ENCODE measurements around the gene KIAA1549.
"Not testable (repeated sequence)": the region's sequence is repeated elsewhere in the genome, so short reads cannot be mapped to it uniquely, and the experiment has no call there.

Gene KIAA1549

GRCh38 chr7:138981332-138982203 lies at the start of gene KIAA1549:
KIAA1549 (minus strand) TSS chr7:138981389; CDS start chr7:138981269, 120 bp downstream.
- peak; percentile 24 for DNase-seq (ENCODE audit: low read depth)

- no peak for DNase-seq (ENCODE audit: low read depth)
Measured at GRCh38 chr7:139029353-139029752, 48.2 kb upstream of the KIAA1549 start.

DNA sequence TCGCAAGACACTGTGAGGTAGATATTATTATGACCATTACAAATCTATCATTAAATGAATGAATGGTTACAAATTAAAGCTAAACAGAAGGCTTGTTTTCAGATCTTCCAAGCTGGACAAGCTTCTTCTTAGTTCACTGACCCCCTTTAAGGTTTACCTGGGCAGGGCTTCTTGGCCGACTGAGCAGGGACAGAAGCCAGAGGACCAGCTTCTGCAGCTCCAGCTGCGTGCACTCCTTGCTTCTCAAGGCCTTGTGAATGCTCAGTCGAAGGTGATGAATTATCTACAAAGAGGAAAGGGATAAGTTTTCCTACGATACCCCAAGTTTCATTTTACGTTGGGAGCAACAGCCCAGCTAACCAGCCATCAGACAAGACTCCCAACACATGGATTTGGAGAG lies 45.4 kb upstream of the KIAA1549 start:
- DNase-seq (ENCODE audit: low read depth): no peak

DNA sequence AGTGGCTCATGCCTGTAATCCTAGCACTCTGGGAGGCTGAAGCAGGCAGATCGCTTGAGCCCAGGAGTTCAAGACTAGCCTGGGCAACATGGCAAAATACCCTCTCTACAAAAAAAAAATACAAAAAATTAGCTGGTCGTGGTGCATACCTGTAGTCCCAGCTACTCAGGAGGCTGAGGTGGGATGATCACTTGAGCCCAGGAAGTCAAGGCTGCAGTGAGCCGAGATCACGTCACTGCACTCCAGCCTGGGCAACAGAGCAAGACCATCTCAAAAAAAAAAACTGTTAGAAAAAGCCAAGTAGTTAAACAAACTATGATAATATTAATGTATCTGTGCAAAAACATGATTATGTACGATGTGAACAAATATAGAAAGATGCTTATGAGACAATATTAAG lies 44.7 kb upstream of the KIAA1549 start:
- not testable (repeated sequence) for DNase-seq (ENCODE audit: low read depth)

DNA sequence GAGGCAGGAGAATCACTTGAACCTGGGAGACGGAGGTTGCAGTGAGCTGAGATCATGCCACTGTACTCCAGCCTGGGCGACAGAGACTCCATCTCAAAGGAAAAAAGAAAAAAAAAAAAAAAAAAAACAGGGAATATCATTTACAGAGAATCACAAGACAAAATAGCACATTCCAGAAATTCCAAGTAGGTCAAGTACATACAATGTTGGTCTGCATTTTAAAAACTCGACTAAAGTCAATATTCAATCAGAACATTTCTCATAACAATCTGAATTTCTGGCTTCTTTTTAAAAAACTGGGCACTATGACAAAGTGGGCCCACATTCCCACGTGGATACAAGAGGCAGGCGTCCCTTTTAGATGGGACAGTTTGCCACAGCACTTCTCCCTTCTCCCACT lies 41.9 kb upstream of the KIAA1549 start:
- DNase-seq (ENCODE audit: low read depth): no peak

- no peak for DNase-seq (ENCODE audit: low read depth)
Measured at GRCh38 chr7:139022286-139022685, 41.1 kb upstream of the KIAA1549 start.

- DNase-seq (ENCODE audit: low read depth): no peak
Measured at GRCh38 chr7:139018910-139019309, 37.7 kb upstream of the KIAA1549 start.

DNA sequence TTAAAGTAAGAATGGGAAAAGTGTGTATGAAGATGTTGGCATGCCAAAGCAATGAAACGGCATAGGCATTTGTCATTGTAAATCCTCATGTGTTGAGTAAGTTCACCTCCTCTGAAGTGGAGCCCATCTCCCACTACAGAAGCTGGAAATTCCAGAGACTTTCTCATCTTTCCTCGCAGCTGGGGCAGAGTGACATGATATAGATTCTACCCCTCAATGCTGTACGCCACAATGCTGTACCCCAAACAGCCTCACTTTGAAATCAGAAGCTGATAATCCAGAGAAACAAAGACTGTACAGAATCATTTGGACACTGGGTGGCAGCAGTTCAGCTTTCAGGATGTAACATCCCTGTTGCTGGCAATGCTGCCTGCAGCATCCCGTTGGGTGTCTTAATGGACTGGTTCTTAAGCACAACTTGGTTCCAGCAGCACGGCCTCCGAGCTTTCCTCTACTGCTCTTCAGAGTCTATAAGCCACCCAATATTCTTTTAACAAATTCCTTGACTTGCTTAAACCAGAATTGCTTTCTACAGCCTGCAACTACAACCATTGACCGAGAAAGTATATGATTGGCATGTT lies 35.8 kb upstream of the KIAA1549 start:
- DNase-seq (ENCODE audit: low read depth): peak; percentile 40

- DNase-seq (ENCODE audit: low read depth): no peak
Measured at GRCh38 chr7:139011373-139011772, 30.2 kb upstream of the KIAA1549 start.

- no peak for DNase-seq (ENCODE audit: low read depth)
Measured at GRCh38 chr7:139004321-139005090, 23.3 kb upstream of the KIAA1549 start.

GRCh38 chr7:138999414-138999813 lies 18.2 kb upstream of the KIAA1549 start:
- DNase-seq (ENCODE audit: low read depth): no peak

DNA sequence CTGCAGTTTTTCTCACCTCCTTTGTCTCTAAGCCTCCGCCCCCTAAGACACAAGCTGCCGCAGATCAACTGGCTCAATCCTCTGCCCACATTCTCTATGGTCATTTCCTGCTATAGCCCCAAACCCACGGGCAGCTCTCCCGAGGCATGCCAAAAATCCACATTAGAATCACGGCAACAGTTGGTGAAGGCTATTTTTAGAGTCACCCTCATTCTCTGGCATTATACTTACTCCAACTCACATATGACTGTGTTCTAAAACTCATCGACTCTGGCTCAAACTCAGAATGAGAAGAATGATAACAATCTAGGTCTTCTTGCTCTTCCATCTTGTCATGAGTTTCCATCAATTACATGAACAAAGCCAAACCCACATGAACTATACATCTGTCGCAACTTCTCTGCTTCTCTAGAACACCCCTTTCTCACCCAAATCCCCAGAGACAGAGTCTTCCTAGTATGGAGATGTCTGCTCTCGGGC lies 10.9 kb upstream of the KIAA1549 start:
- no peak for DNase-seq (ENCODE audit: low read depth)

DNA sequence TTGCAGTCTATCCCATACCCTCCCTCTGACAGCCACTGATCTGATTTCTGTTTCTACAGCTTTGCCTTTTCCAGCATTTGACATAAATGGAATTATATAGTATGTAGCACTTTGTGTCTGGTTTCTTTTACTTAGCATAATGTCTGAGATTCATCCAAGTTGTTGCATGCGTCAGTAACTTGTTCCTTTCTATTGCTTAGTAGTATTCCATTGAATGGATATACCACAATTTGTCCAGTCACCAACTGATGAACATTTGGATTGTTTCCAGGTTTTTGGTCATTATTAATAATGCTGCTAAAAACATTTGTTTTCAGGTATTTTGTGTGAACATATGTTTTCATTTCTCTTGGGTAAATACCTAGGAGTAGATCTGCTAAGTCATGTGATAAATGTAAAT lies 6.5 kb upstream of the KIAA1549 start:
- DNase-seq (ENCODE audit: low read depth): no peak

DNA sequence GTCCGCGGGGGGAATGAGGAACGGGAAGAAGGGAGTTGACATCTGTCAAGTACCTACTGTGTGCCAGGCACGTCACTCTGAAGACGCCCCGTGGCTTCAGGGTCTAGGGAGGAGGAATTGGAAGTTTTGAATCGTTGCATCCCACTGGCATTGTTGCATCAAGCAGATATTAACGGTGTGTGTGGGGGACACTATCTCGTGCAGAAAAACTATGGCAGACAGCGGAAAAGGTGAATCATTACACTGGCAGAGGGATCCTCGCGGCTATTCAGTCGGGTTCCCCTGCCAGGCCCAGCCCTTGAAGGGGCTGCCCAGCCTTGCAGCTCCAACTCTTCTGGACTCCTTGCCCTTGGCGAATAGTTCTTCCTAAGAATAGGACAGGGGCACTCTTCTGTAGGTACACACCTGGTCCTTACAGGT lies 1.0 kb upstream of the KIAA1549 start:
- DNase-seq (ENCODE audit: low read depth): no peak

GRCh38 chr7:138980563-138981291 lies 462 bp downstream of the KIAA1549 start:
- DNase-seq (ENCODE audit: low read depth): no peak

DNA sequence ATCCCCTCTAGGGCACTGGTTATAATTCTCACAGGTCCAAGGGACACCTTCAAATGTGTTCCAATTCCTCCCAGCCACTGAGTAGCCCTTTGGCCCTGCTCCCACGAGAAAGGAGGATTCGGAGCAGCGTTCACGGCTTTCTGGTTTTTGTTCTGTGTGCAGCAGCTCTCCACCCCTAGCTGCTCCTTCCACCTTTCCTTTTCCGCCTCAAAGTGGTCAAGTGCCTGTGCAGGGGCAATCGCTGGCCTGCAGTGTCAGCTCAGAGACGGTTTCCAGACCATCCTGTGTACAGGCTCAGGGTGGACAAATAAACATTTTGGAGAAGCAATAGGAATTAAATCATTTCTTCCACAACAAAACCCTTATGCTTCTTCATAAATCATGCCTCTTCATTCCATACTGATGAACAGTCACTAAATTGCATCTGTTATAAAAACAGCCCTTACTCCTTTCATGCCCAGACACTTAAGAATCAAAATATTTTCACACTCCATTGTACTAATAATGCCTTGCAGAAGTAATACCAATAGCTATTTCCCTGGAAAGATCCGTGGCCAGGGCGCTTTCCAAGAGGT lies 1.1 kb downstream of the KIAA1549 start:
- no peak for DNase-seq (ENCODE audit: low read depth)

DNA sequence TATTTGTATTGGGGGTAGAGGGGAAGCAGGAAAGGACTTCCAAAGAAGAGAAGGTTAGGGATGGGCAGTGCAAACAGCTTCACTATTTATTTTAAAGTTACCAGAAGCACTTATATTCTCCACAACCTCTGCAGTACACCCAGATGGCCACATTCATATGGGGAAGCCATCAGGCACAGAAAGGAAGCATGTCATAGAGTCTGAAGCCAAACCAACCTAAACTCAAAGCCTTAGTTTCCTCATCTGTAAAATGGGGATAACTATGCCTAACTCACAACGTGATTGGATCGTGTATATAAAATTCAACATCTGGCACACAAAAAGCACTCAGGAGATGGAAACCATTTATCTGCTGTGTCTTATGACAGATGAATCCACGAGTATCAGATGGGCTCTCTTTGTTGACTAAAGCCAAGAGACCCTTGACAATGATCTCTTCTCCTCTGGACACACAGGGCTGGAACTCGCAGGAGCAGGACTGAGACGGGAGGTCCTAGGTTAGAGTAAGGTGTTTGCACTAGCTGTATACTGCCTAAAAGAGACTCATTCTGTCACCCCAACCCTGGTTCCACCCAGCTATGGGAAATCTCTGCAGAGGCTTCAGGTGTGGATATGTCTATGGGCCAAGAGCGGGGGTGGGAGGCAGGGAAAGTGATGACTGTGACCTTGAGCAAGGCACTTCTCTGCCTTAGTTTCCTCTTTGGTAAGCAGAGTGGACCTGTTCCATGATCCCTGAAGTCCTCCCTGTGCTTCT lies 1.8 kb downstream of the KIAA1549 start:
- no peak for DNase-seq (ENCODE audit: low read depth)

- DNase-seq (ENCODE audit: low read depth): no peak
Measured at GRCh38 chr7:138978541-138979184, 2.5 kb downstream of the KIAA1549 start.

- DNase-seq (ENCODE audit: low read depth): not testable (repeated sequence)
Measured at GRCh38 chr7:138976161-138976560, 5.0 kb downstream of the KIAA1549 start.

Measured in stimulated activated CD4-positive, alpha-beta T cell treated with anti-CD3 and anti-CD28 coated beads, Interleukin-2, amount 100 ng/mL, for 4 hours (primary cell).